Activated CD4-positive, alpha-beta memory T cell treated with anti-CD3 and anti-CD28 coated beads for 36 hours (primary cell): ENCODE measurements around the gene DCTN4. TPM values are rescaled to one million over a fixed set of nuclear protein-coding genes. Genes with fewer than 3 reads are reported as not detected.

ENCODE experiments used
- CTCF ChIA-PET: fragments of 350-600 bp; sonication (Branson Sonifier 250); formaldehyde crosslinking; loops from one replicate; lab custom pipeline; 2021; ENCODE audit warnings: antibody characterized with exemption, inconsistent platforms; lab: Charles Lee
- POLR2A ChIA-PET: fragments of 350-600 bp; sonication (Branson Sonifier 250); formaldehyde crosslinking; loops from one replicate; lab custom pipeline; 2021; ENCODE audit warnings: antibody characterized with exemption; lab: Charles Lee
- DNase-seq: peaks from one replicate; pipeline ENCODE4 v3.0.0-alpha.2; 2020
- H3K27ac Mint-ChIP-seq: one replicate; pipeline ENCODE4 v1.8.0; 2021; ENCODE audit warnings: mixed read lengths
- H3K27me3 Mint-ChIP-seq: one replicate; pipeline ENCODE4 v1.8.0; 2021; ENCODE audit warnings: mixed read lengths
- H3K36me3 Mint-ChIP-seq: one replicate; pipeline ENCODE4 v1.8.0; 2021; ENCODE audit warnings: mixed read lengths
- H3K4me1 Mint-ChIP-seq: one replicate; pipeline ENCODE4 v1.8.0; 2021; ENCODE audit warnings: low read depth, mixed read lengths
- H3K4me3 Mint-ChIP-seq: one replicate; pipeline ENCODE4 v1.8.0; 2021; ENCODE audit warnings: mild to moderate bottlenecking, mixed read lengths
- H3K9me3 Mint-ChIP-seq: one replicate; pipeline ENCODE4 v1.8.0; 2021; ENCODE audit warnings: mixed read lengths
- intact Hi-C: fragments of 100-400 bp; cut with micrococcal nuclease; formaldehyde crosslinking; loops from one replicate; pipeline ENCODE4 v1.15.1; 2023
- total RNA-seq, 2 experiments: library from RNA; stranded (reverse); gene quantifications; one replicate each; pipeline ENCODE4 v1.2.3, GENCODE V29; 2021

DCTN4 gene
- total RNA-seq, 2 experiments from 2014 or later: 32.2 to 32.9 TPM

GRCh38 chr5:150778517-150779396 lies 19.9 kb upstream of the DCTN4 start, which contains the start of gene SMIM3:
SMIM3 (plus strand) TSS chr5:150778757; CDS start chr5:150795441, 16,684 bp downstream.
- ChIA-PET CTCF (interaction anchor here (0.6 to 4.0 kb wide), 20 partner anchors 10 to 337 kb away, joined by 3 to 38 read pairs (median 4); partner anchors contain the start of genes DCTN4, IRGM and RBM22), POLR2A (interaction anchor here (0.5 to 1.6 kb wide), 8 partner anchors 11 to 233 kb away, joined by 3 to 9 read pairs (median 3); partner anchors contain the start of genes DCTN4, IRGM and RBM22)
- H3K9me3 Mint-ChIP-seq: no peaks in the 10 kb centered on the region
- H3K27me3 Mint-ChIP-seq: no peaks in the 10 kb centered on the region
- H3K4me1 Mint-ChIP-seq: peaks cover 52% of the 10 kb centered on the region
- DNase-seq: peak; percentile 84
- peak within 1 kb of the TSS; percentile 99 for H3K4me3 Mint-ChIP-seq
- H3K36me3 Mint-ChIP-seq: no peaks in the 10 kb centered on the region
- intact Hi-C loops: loop anchor here (1.0 kb wide), 3 partner anchors 20 to 217 kb away; no protein-coding TSS in a partner anchor
- H3K27ac Mint-ChIP-seq: peak within 1 kb of the TSS; percentile 84

- POLR2A ChIA-PET: interaction anchor here (0.7 to 1.6 kb wide), 5 partner anchors 12 to 78 kb away, joined by 3 to 9 read pairs (median 3); partner anchors contain the start of genes DCTN4, IRGM and RBM22
- peak overlapping the region; percentile 72 for H3K27ac Mint-ChIP-seq
- intact Hi-C loops: no loop called here
These were observed 19.3 kb upstream of the DCTN4 start for GRCh38 chr5:150778088-150778516.

GRCh38 chr5:150777685-150778084 lies 18.9 kb upstream of the DCTN4 start:
- ChIA-PET CTCF (interaction anchor here (1.4 to 4.0 kb wide), 11 partner anchors 11 to 218 kb away, joined by 4 to 38 read pairs (median 14); partner anchors contain the start of genes DCTN4, IRGM and RBM22), POLR2A (no interaction called here)
- H3K4me1 Mint-ChIP-seq: peaks cover 43% of the 10 kb centered on the region
- intact Hi-C loops: no loop called here
- peak overlapping the region; percentile 72 for H3K27ac Mint-ChIP-seq
- DNase-seq: no peak
- peak overlapping the region; percentile 99 for H3K4me3 Mint-ChIP-seq
- H3K27me3 Mint-ChIP-seq: peaks cover 2% of the 10 kb centered on the region
- H3K36me3 Mint-ChIP-seq: no peaks in the 10 kb centered on the region
- H3K9me3 Mint-ChIP-seq: no peaks in the 10 kb centered on the region

More at GRCh38 chr5:150778088-150778516, 19.3 kb upstream of the DCTN4 start:
- CTCF ChIA-PET: interaction anchor here (0.8 to 4.0 kb wide), 12 partner anchors 11 to 338 kb away, joined by 3 to 38 read pairs (median 11); partner anchors contain the start of genes DCTN4, IRGM and RBM22
- Mint-ChIP-seq H3K27me3 (peaks cover 2% of the 10 kb centered on the region), H3K4me1 (peaks cover 47% of the 10 kb centered on the region), H3K9me3 (no peaks in the 10 kb centered on the region), H3K36me3 (no peaks in the 10 kb centered on the region), H3K4me3 (peak overlapping the region; percentile 99)
- no peak for DNase-seq

DNA sequence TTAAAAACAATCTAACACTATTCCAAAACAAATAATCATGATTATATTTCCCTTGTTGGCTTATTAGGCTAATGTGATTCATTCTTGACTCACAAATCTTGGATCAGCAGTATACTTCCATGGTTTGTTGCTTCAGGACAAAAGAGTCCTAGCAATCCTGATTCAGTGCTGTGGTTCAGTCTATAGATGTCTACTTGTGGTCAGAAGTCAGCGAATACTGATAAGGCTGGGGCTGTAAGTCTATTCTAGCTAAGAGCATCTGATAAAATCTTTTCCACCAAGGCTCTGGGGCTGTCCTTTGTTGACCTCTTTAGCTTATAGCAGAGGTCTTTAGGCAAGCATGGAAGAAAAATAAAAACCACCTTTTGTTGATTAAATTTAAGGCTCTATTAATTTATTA lies 15.3 kb upstream of the DCTN4 start:
- Mint-ChIP-seq H3K9me3 (no peaks in the 10 kb centered on the region), H3K4me1 (peaks cover 16% of the 10 kb centered on the region), H3K27ac (no peak overlapping the region), H3K36me3 (no peaks in the 10 kb centered on the region), H3K27me3 (peaks cover 2% of the 10 kb centered on the region), H3K4me3 (no peak overlapping the region)
- POLR2A ChIA-PET: no interaction called here
- CTCF ChIA-PET: interaction anchor here (1.0 to 1.1 kb wide), 2 partner anchors 28 to 74 kb away, joined by 3 read pairs; no protein-coding TSS in a partner anchor
- no peak for DNase-seq
- intact Hi-C loops: no loop called here

- ChIA-PET CTCF (no interaction called here), POLR2A (no interaction called here)
- DNase-seq: no peak
- Mint-ChIP-seq H3K27ac (no peak overlapping the region), H3K36me3 (no peaks in the 10 kb centered on the region), H3K4me1 (peaks cover 7% of the 10 kb centered on the region), H3K27me3 (peaks cover 2% of the 10 kb centered on the region), H3K4me3 (no peak overlapping the region), H3K9me3 (no peaks in the 10 kb centered on the region)
- intact Hi-C loops: no loop called here
These were observed 12.4 kb upstream of the DCTN4 start for GRCh38 chr5:150771034-150771795.

- Mint-ChIP-seq H3K36me3 (no peaks in the 10 kb centered on the region), H3K4me3 (no peak overlapping the region), H3K4me1 (peaks cover 7% of the 10 kb centered on the region), H3K27me3 (peaks cover 2% of the 10 kb centered on the region), H3K27ac (no peak overlapping the region), H3K9me3 (no peaks in the 10 kb centered on the region)
- DNase-seq: no peak
- intact Hi-C loops: no loop called here
- POLR2A ChIA-PET: no interaction called here
- CTCF ChIA-PET: interaction anchor here (1.6 kb wide), 1 partner anchor 13 kb away, joined by 6 read pairs; the partner anchor contains the start of gene SMIM3
These were observed 7.4 kb upstream of the DCTN4 start for GRCh38 chr5:150766251-150766650.

- Mint-ChIP-seq H3K27me3 (peaks cover 2% of the 10 kb centered on the region), H3K4me1 (peaks cover 3% of the 10 kb centered on the region), H3K9me3 (no peaks in the 10 kb centered on the region), H3K36me3 (no peaks in the 10 kb centered on the region), H3K4me3 (no peak overlapping the region), H3K27ac (no peak overlapping the region)
- DNase-seq: no peak
- intact Hi-C loops: no loop called here
- CTCF ChIA-PET: interaction anchor here (1.6 kb wide), 1 partner anchor 13 kb away, joined by 6 read pairs; the partner anchor contains the start of gene SMIM3
- POLR2A ChIA-PET: no interaction called here
These were observed 7.0 kb upstream of the DCTN4 start for GRCh38 chr5:150765799-150766169.

DNA sequence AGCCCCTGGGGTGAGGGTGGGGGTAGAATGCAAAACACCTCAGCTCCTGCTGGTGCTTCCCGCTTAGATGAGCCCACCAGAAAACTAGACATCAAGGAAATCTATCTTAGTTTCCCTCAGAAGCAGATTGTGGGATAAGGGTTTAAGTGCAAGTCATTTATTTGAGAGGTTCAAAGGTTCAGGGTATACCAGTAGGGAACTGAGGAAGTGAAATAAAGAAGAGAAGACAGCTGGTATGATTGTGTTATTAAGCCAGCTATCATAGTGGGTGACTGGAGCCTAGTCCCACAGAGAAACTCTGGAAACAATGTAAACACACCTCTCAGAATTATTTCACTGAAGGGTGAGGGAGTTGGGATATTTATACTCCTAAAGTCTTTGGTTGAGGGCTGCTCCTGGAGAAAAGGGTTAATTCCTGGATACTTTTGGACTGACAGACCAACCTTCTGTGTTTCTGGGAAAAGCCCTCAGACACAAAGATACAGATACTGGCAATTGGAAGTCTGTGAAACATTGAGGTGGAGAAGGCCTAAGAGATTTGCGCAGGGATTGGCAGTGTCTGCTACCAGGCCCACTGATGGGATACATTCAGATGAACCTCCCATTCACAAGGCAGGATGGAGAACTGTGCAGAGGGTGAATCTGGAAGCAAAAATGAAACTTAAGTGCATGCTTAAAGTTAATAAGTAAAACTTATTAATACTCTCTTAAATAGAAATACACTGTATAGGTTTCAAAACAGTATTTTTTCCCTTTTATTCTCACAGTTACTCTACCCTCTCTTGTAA lies 6.4 kb upstream of the DCTN4 start:
- intact Hi-C loops: no loop called here
- Mint-ChIP-seq H3K4me3 (no peak overlapping the region), H3K4me1 (peaks cover 2% of the 10 kb centered on the region), H3K27me3 (peaks cover 2% of the 10 kb centered on the region), H3K36me3 (no peaks in the 10 kb centered on the region), H3K27ac (no peak overlapping the region), H3K9me3 (no peaks in the 10 kb centered on the region)
- no peak for DNase-seq
- CTCF ChIA-PET: interaction anchor here (0.7 to 1.6 kb wide), 3 partner anchors 13 to 14 kb away, joined by 3 to 6 read pairs (median 5); partner anchors contain the start of gene SMIM3
- POLR2A ChIA-PET: no interaction called here

- ChIA-PET POLR2A (no interaction called here), CTCF (interaction anchor here (0.7 to 1.1 kb wide), 2 partner anchors 14 to 15 kb away, joined by 3 to 5 read pairs; partner anchors contain the start of gene SMIM3)
- H3K4me1 Mint-ChIP-seq: peaks cover 2% of the 10 kb centered on the region
- peaks cover 2% of the 10 kb centered on the region for H3K27me3 Mint-ChIP-seq
- no peaks in the 10 kb centered on the region for H3K36me3 Mint-ChIP-seq
- DNase-seq: no peak
- no peak overlapping the region for H3K27ac Mint-ChIP-seq
- no peak overlapping the region for H3K4me3 Mint-ChIP-seq
- H3K9me3 Mint-ChIP-seq: no peaks in the 10 kb centered on the region
- intact Hi-C loops: no loop called here
These were observed 5.7 kb upstream of the DCTN4 start for GRCh38 chr5:150764530-150764929.

DNA sequence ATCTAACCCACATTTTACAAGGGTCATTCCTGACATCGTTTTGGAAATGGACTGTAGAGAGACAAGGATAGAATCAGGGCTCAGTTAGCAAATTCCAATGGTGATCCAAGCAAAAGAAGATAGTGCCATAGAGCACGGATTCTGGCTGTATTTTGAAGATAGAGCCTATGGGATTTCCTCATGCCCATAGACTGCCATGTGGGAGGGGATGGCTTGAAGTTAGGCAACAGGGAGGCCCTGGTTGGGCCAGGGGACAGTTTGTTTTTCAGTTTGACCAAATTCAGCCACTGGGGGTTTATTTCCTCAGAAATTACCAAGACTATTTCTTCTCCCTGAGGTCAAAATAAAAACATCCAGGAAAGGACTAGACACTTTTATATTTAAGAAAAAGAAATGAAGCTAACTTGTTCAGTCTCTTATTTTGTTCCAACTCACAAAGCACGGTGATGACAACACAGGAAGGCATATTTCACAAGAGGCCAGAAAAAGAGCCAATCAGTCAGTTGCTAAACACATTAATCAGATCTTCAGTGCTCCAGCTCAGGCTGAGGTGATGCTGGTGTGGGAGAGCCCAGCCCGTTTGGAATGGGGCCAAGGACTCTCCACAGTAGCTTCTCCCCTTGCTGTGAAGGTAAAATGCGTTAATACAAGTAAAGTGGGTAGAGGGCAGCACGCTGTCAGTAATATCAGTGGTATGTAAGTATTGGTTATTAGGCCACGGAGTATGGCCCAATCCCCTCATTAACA lies 4.4 kb upstream of the DCTN4 start:
- no peak for DNase-seq
- no peaks in the 10 kb centered on the region for H3K9me3 Mint-ChIP-seq
- H3K4me1 Mint-ChIP-seq: peaks cover 2% of the 10 kb centered on the region
- peaks cover 2% of the 10 kb centered on the region for H3K27me3 Mint-ChIP-seq
- no peak overlapping the region for H3K4me3 Mint-ChIP-seq
- H3K27ac Mint-ChIP-seq: no peak overlapping the region
- H3K36me3 Mint-ChIP-seq: no peaks in the 10 kb centered on the region
- ChIA-PET CTCF (interaction anchor here (1.9 kb wide), 1 partner anchor 15 kb away, joined by 8 read pairs; the partner anchor contains the start of gene SMIM3), POLR2A (no interaction called here)
- intact Hi-C loops: no loop called here
